ENCODE data around the gene RAB4A.

- TF ChIP-seq POLR2A (IDR thresholded peaks at IDR 0.05; ENCODE audit: low read length), result no peak
- no peak for TF ChIP-seq GATA1 (IDR thresholded peaks at IDR 0.05; ENCODE audit: low read depth, low read length)
These were observed 4.6 kb upstream of the RAB4A start for GRCh38 chr1:229266274-229266673.

Measured in erythroblast (primary cell).